Panc1 (cell line): ENCODE data around the gene SGIP1. TPM values are rescaled to one million over a fixed set of nuclear protein-coding genes. Genes with fewer than 3 reads are reported as not detected.

Experiments
- ATAC-seq: fragments of 200-7000 bp; cut with Tn5 transposase; 2 replicates; pipeline ENCODE4 v1.9.1; 2020; ENCODE audit warnings: mild to moderate bottlenecking, moderate library complexity
- BruUV-seq: library from RNA; stranded (reverse); fragments of 400-500 nt; replicated peaks from 2 replicates; lab custom pipeline; 2021; lab: Mats Ljungman, UMichigan
- CTCF ChIA-PET: fragments of 300-600 bp; sonication (Branson Sonifier 250); formaldehyde crosslinking; loops from one replicate; lab custom pipeline; 2022; ENCODE audit warnings: antibody characterized with exemption; lab: Charles Lee
- POLR2A ChIA-PET: fragments of 300-600 bp; sonication (Branson Sonifier 250); formaldehyde crosslinking; loops from one replicate; lab custom pipeline; 2022; ENCODE audit warnings: antibody characterized with exemption; lab: Charles Lee
- DNase-seq: peaks from one replicate; pipeline ENCODE4 v3.0.0-alpha.2; 2010; ENCODE audit warnings: low read depth, low spot score
- H3K27ac ChIP-seq: 2 replicates; pipeline ENCODE4 v1.5.1; 2011; ENCODE audit warnings: mild to moderate bottlenecking, low read length, inconsistent platforms
- H3K27me3 ChIP-seq: fragments of 200-500 bp; sonication (Bioruptor generic); 2 replicates; pipeline ENCODE4 v1.6.0; 2014; ENCODE audit warnings: low read length, inconsistent platforms; ENCODE audit not compliant: control insufficient read depth, insufficient read depth
- H3K36me3 ChIP-seq: fragments of 200-500 bp; sonication (Bioruptor generic); 2 replicates; pipeline ENCODE4 v1.5.1; 2014; ENCODE audit warnings: inconsistent platforms, mild to moderate bottlenecking, low read length, moderate library complexity; ENCODE audit not compliant: control insufficient read depth, insufficient read depth
- H3K4me1 ChIP-seq: 2 replicates; pipeline ENCODE4 v1.5.1; 2011; ENCODE audit warnings: inconsistent platforms, mild to moderate bottlenecking, low read length, moderate library complexity; ENCODE audit not compliant: control insufficient read depth, insufficient read depth
- H3K4me3 ChIP-seq, 2 experiments: 2 replicates each; pipeline ENCODE4 v1.5.1; 2011 to 2012; ENCODE audit warnings: low read depth in 2 of 2, low read length in 2 of 2, mild to moderate bottlenecking in 2 of 2, inconsistent platforms in 1 of 2, moderate library complexity in 1 of 2
- H3K9me3 ChIP-seq: fragments of 200-500 bp; sonication (Bioruptor generic); 2 replicates; pipeline ENCODE4 v1.5.1; 2014; ENCODE audit warnings: low read depth, mild to moderate bottlenecking, inconsistent platforms, low read length, moderate library complexity; ENCODE audit not compliant: control insufficient read depth, insufficient read depth
- CTCF ChIP-seq: fragments of 450-650 bp; IDR thresholded peaks from 2 replicates; pipeline ENCODE4 v1.5.1; 2017; ENCODE audit warnings: mild to moderate bottlenecking
- POLR2AphosphoS5 ChIP-seq: IDR thresholded peaks from 2 replicates; pipeline ENCODE4 v1.6.1; 2012; ENCODE audit warnings: mild to moderate bottlenecking, low read depth, low read length, moderate library complexity
- REST ChIP-seq, 2 experiments: IDR thresholded peaks; 2 replicates each; pipeline ENCODE4 v1.6.1; 2011 to 2012; ENCODE audit warnings: low read depth in 2 of 2, control low read depth in 1 of 2, low read length in 1 of 2, mild to moderate bottlenecking in 1 of 2, moderate library complexity in 1 of 2; ENCODE audit not compliant: insufficient read depth in 1 of 2
- SIN3A ChIP-seq: IDR thresholded peaks from 2 replicates; pipeline ENCODE4 v1.6.1; 2012; ENCODE audit warnings: low read depth, mild to moderate bottlenecking, low read length, moderate library complexity, borderline replicate concordance; ENCODE audit not compliant: insufficient read depth
- TCF7L2 ChIP-seq: IDR thresholded peaks from 2 replicates; pipeline ENCODE4 v1.6.1; 2011; ENCODE audit warnings: mild to moderate bottlenecking, low read depth, low read length, inconsistent platforms
- in situ Hi-C: cut with HindIII; loops from 2 replicates; pipeline ENCODE4 v1.10.0; 2016; ENCODE audit warnings: low sequenced_read_pairs, low pct_unique_long_range_greater_than_20kb
- intact Hi-C: fragments of 100-400 bp; cut with micrococcal nuclease; formaldehyde crosslinking; loops from one replicate; pipeline ENCODE4 v1.10.0; 2022; ENCODE audit not compliant: unreplicated experiment
- total RNA-seq: library from RNA; stranded (reverse); gene quantifications from one replicate; pipeline ENCODE4 v1.2.1, GENCODE V29; 2021; ENCODE audit not compliant: unreplicated experiment

SGIP1 gene
- total RNA-seq, 1 experiment from 2014 or later, result 1.6 TPM

GRCh38 chr1:66502086-66502485, 31.9 kb upstream of the SGIP1 start:
- no TSS peak for BruUV-seq
- no peaks in the 10 kb centered on the region for H3K27me3 ChIP-seq
- no peak overlapping the region for H3K27ac ChIP-seq
- ChIA-PET POLR2A (no interaction called here), CTCF (no interaction called here)
- no peaks in the 10 kb centered on the region for H3K36me3 ChIP-seq
- no peaks in the 10 kb centered on the region for H3K9me3 ChIP-seq
- no peaks in the 10 kb centered on the region for H3K4me1 ChIP-seq
- in situ Hi-C loops, result no loop called here
- no peak for DNase-seq
- H3K4me3 ChIP-seq, result no peak overlapping the region
- TF ChIP-seq SIN3A (no peak), REST (IDR thresholded peaks at IDR 0.05; ENCODE audit: insufficient read depth in 1 of 2, low read depth in 2 of 2, low read length in 1 of 2) (no peak), TCF7L2 (no peak), POLR2AphosphoS5 (no peak), CTCF (no peak)
- no peak for ATAC-seq
- intact Hi-C loops, result no loop called here

- intact Hi-C loops, result no loop called here
- DNase-seq, result no peak
- H3K4me3 ChIP-seq, result no peak overlapping the region
- no peaks in the 10 kb centered on the region for H3K27me3 ChIP-seq
- no peaks in the 10 kb centered on the region for H3K4me1 ChIP-seq
- ATAC-seq, result peak; percentile 70; the same call in 1 of the 2 replicates
- ChIA-PET POLR2A (no interaction called here), CTCF (interaction anchor here (0.5 to 1.4 kb wide), 3 partner anchors 14 to 161 kb away, joined by 3 to 9 read pairs (median 3); no protein-coding TSS in a partner anchor)
- TF ChIP-seq SIN3A (no peak), TCF7L2 (no peak), POLR2AphosphoS5 (no peak), REST (IDR thresholded peaks at IDR 0.05; ENCODE audit: insufficient read depth in 1 of 2, low read depth in 2 of 2, low read length in 1 of 2) (no peak), CTCF (peak; percentile 69)
- in situ Hi-C loops, result no loop called here
- H3K9me3 ChIP-seq, result no peaks in the 10 kb centered on the region
- H3K36me3 ChIP-seq, result no peaks in the 10 kb centered on the region
- no peak overlapping the region for H3K27ac ChIP-seq
- BruUV-seq, result no TSS peak
Observed at GRCh38 chr1:66503841-66504470, 30.0 kb upstream of the SGIP1 start.
